ENCODE results near the gene MCM6.

Gene MCM6

GRCh38 chr2:135791418-135792190 lies 84.6 kb downstream of the MCM6 start:
- DNase-seq (ENCODE audit: low read depth in 2 of 3, low spot score in 1 of 3): no peak

- no peak for DNase-seq (ENCODE audit: low read depth in 2 of 3, low spot score in 1 of 3)
Measured at GRCh38 chr2:135790423-135790822, 85.8 kb downstream of the MCM6 start.

All from stimulated activated CD4-positive, alpha-beta T cell treated with anti-CD3 and anti-CD28 coated beads, Interleukin-12 subunit alpha, Interleukin-12 subunit beta, amount 100 ng/mL, for 48 hours (primary cell).